Measurements from ENCODE around the gene CIPC. TPM values are rescaled to one million over a fixed set of nuclear protein-coding genes. Genes with fewer than 3 reads are reported as not detected.

Gene CIPC
- total RNA-seq, 1 donor from 2014 or later = 22.3 TPM

DNA sequence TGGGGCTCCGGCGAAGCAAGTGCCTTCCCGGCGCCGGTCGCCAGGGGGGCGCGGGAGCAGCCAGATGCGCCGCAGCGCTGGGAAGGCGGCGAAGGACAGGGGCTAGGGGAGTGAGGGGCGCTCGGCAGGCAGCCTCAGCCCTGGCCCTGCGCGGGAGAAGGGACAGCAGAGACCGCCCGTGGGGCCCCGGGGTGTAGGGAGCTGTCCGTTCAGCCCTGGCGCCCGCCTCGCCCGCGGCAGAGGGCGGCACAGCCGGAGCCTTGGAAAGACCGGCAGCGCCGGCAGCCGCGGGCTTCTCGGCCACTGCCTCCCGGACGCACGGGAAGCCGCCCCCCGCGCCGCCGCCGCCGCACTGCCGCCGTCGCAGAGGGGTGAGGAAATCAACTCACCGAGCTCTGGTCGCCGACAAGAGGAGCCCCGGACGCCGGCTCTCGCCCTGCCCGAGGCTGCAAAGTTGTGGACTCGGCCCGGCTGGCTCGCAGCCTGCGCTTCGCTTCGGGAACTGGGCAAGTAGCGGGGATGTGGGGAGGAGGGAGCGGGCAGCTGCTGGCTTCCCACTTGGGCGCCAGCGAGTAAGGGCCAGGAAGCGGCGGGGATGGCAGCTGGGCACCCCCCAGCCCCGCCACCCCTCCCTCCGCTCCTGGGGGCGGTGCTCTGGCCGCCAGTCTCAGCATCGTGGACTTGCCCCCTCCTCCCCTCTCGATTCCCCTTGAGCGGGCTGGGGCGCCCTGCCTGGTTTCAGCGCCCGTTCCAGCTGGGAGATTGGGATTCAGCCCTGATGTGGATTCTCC lies 43.4 kb downstream of the CIPC start, which contains the start of gene ZDHHC22:
TSS of gene ZDHHC22 (minus strand) at position 578 of the 791 bp plus-strand sequence. CDS start 2,053 bp downstream, outside the sequence.
- peaks cover 27% of the 10 kb centered on the region for H3K9me3 Mint-ChIP-seq (ENCODE audit: unreplicated experiment)
- H3K27me3 Mint-ChIP-seq (ENCODE audit: unreplicated experiment) = peaks cover 26% of the 10 kb centered on the region
- peak; percentile 89 for DNase-seq
- H3K27ac Mint-ChIP-seq (ENCODE audit: unreplicated experiment) = peak within 1 kb of the TSS; percentile 98
- peaks cover 46% of the 10 kb centered on the region for H3K4me1 Mint-ChIP-seq (ENCODE audit: low read depth, unreplicated experiment)
- H3K36me3 Mint-ChIP-seq (ENCODE audit: unreplicated experiment) = no peaks in the 10 kb centered on the region
- H3K4me3 Mint-ChIP-seq (ENCODE audit: unreplicated experiment) = peak within 1 kb of the TSS; percentile 97
- TF ChIP-seq, protein P1, sequence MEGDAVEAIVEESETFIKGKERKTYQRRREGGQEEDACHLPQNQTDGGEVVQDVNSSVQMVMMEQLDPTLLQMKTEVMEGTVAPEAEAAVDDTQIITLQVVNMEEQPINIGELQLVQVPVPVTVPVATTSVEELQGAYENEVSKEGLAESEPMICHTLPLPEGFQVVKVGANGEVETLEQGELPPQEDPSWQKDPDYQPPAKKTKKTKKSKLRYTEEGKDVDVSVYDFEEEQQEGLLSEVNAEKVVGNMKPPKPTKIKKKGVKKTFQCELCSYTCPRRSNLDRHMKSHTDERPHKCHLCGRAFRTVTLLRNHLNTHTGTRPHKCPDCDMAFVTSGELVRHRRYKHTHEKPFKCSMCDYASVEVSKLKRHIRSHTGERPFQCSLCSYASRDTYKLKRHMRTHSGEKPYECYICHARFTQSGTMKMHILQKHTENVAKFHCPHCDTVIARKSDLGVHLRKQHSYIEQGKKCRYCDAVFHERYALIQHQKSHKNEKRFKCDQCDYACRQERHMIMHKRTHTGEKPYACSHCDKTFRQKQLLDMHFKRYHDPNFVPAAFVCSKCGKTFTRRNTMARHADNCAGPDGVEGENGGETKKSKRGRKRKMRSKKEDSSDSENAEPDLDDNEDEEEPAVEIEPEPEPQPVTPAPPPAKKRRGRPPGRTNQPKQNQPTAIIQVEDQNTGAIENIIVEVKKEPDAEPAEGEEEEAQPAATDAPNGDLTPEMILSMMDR (IDR thresholded peaks at IDR 0.05; ENCODE audit: partially characterized antibody, unreplicated experiment) = peak; percentile 94

DNA sequence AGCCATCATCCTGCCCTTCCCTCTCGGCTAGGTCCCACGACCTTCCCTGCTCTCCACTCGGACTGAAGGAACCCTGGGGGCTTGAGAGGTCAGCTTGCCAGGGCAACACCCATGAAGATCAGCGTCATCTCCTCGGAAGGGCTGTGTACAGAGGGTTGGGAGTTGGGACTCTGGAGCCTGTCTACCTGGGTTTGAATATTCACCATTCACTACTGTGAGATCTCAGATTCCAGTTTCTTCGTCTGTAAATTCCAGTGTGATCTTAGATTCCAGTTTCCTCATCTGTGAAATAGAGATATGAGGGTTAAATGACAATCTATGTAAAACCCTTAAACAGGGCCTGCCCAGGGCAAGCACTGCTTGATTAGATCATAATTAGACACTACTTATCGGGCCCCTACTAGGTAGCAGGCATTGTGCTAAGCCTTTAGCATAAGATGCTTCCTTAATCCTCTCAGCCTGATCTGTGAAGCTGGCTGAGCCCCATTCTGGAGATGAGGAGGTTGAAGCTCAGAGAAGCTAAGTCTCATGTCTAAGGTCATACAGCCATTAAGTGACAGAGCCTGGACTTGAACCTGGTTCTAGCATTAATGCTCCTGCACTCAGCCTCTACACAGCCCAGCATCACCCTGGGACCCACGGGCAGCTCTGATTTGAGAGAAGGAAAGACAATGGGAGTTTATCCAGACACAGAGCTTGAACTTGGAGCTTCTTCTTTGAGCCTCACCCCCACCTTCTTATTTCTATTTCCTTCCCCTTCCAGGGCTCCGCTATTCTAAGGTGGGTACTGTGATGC lies 44.1 kb downstream of the CIPC start:
- Mint-ChIP-seq H3K9me3 (ENCODE audit: unreplicated experiment) (peaks cover 27% of the 10 kb centered on the region), H3K4me1 (ENCODE audit: low read depth, unreplicated experiment) (peaks cover 53% of the 10 kb centered on the region), H3K27me3 (ENCODE audit: unreplicated experiment) (peaks cover 27% of the 10 kb centered on the region), H3K27ac (ENCODE audit: unreplicated experiment) (peak overlapping the region; percentile 98), H3K4me3 (ENCODE audit: unreplicated experiment) (peak overlapping the region; percentile 83), H3K36me3 (ENCODE audit: unreplicated experiment) (no peaks in the 10 kb centered on the region)
- TF ChIP-seq, protein P1 (IDR thresholded peaks at IDR 0.05; ENCODE audit: partially characterized antibody, unreplicated experiment) = no peak
- no peak for DNase-seq

DNA sequence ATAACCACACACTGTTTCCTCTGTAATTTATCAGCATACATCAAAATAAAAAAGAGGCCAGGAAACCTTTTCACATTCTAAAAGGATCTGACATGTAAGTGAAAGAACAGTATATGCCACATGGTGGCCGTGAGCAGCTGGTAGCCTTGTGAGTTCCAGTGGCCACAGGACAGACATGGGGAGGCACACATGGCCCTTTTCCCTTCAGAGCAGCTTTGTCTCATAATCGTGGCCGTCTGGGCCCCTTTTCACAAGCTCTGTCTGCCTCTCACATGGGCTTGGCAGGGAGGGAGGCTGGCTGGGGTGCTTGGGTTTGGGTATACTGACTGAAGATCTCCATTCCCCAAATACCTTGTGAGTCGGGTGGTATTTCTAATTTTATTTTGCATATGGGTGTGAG lies 45.0 kb downstream of the CIPC start:
- Mint-ChIP-seq H3K9me3 (ENCODE audit: unreplicated experiment) (peaks cover 27% of the 10 kb centered on the region), H3K27ac (ENCODE audit: unreplicated experiment) (peak overlapping the region; percentile 98), H3K27me3 (ENCODE audit: unreplicated experiment) (peaks cover 25% of the 10 kb centered on the region), H3K4me1 (ENCODE audit: low read depth, unreplicated experiment) (peaks cover 53% of the 10 kb centered on the region), H3K4me3 (ENCODE audit: unreplicated experiment) (peak overlapping the region; percentile 83), H3K36me3 (ENCODE audit: unreplicated experiment) (no peaks in the 10 kb centered on the region)
- TF ChIP-seq, protein P1 (IDR thresholded peaks at IDR 0.05; ENCODE audit: partially characterized antibody, unreplicated experiment) = no peak
- peak; percentile 77 for DNase-seq

DNA sequence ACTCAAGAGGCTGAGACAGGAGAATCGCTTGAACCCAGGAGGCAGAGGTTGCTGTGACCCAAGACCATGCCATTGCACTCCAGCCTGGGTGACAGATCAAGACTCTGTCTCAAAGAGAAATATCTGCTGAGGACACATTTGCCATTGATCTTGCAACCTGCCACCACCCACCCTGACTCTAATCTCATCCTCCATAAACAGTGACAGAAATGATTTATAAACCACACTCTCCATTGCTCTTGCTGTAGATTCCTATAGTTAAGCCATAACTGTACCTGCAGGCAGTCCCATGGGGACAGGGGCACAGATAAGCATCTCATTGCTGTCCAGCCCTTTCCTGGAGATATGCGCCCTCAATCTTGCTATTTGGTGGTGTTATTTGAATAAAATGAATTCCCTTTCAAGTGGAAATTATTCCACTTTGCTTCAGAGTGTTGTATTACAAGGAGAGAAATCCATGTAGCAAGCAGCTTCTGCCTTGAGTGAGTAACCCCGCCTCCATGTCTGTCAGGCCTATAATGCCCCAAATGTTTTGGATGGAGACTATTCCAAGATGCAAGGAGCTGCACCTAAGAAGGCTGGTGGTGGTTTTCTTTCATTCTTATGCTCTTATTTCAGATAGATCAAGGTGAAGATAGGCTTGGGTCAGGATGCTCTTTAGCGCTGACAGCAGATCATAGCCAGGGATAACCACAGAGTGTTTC lies 46.5 kb downstream of the CIPC start:
- Mint-ChIP-seq H3K36me3 (ENCODE audit: unreplicated experiment) (no peaks in the 10 kb centered on the region), H3K27ac (ENCODE audit: unreplicated experiment) (peak overlapping the region; percentile 98), H3K9me3 (ENCODE audit: unreplicated experiment) (peaks cover 24% of the 10 kb centered on the region), H3K4me3 (ENCODE audit: unreplicated experiment) (peak overlapping the region; percentile 43), H3K27me3 (ENCODE audit: unreplicated experiment) (peaks cover 22% of the 10 kb centered on the region), H3K4me1 (ENCODE audit: low read depth, unreplicated experiment) (peaks cover 52% of the 10 kb centered on the region)
- TF ChIP-seq, protein P1 (IDR thresholded peaks at IDR 0.05; ENCODE audit: partially characterized antibody, unreplicated experiment) = no peak
- DNase-seq = no peak

Data from glutamatergic neuron (in vitro differentiated cells).